NCI-H2196 (cell line): Measurements from ENCODE around the gene FCHSD2.

Source experiments
- DNase-seq: peaks from one replicate; lab custom pipeline; 2025; ENCODE audit not compliant: unreplicated experiment; lab: John Stamatoyannopoulos, UW

Gene FCHSD2

GRCh38 chr11:73142128-73142377, at the start of gene FCHSD2:
Gene FCHSD2, minus strand, starts transcription at chr11:73142318. Its CDS starts 441 bp downstream, at chr11:73141877.
- DNase-seq: no peak

DNA sequence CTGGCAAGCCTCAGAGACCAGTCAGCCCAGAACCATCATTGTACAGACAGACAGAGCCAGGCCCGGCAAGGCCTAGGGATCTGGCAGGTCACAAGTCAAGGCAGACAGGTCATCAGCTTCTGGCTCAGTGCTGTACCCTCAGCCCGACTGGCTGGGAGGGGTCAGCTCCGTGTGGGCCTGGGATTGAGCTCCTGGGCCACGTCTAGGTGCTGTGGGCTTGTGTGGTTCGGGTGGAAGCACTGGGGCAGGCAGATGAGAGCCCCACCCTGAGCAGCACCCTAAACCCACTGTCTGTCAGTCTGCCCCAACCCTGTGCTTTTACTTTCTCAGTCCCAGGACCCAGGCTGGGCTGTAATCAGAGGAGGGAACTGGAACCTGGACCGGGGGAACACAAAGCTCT, 49.0 kb upstream of the FCHSD2 start:
- no peak for DNase-seq

DNA sequence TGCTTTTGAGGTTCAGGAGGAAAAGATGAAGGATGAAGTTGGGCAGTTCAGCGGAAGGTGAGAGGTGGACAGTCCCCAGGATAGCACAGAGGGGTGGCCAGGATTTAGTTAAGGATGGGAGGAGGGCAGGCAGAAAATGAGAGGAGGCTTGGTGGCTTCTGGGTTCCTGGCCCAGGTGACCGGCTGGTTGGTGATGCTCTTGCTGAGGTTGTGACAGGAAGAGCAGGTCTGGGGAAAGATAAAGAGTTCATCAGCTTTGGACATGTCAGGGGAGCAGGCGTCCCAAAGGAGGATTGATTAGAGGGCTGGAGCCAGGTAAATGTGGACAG, 48.4 kb upstream of the FCHSD2 start:
- DNase-seq: no peak

DNA sequence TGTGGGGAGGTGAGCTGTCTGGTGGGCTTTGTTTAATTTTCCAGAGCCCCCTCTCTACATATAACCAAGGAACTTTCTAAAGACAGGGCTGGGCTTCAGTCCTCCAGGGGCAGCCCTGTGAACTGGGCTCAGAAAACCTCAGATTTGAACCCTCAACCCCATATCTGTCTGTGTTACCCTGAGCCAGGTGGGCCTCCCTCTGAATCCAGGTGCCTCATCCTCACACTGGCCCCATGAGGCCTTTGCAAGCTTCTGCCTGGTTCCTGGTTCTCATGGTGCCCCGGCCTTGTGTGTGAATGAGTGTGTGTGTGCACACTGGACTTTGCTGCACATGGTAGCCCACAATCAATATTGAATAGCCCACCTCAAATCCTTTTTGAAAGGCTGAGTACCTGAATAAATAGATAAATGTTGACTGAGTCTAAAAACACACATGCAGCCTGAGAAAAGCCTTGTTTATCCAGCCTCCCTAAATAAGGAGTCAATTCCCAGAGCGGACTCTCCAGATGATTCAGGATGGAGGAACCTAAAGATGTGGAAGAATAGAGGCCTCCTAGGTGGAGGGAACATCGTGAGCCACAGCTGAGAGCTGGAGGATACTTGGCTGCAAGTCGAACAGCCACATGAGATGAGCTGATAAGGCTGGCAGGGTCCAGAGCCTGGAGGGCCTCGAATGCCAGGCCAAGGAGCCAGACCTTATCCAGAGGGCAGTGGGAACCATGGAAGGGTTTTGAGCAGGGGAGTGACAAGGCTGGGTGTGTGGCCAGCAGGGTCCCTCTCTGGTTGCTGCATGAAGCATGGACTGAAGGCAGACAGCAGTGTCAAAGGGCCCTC, 47.8 kb upstream of the FCHSD2 start:
- no peak for DNase-seq

DNA sequence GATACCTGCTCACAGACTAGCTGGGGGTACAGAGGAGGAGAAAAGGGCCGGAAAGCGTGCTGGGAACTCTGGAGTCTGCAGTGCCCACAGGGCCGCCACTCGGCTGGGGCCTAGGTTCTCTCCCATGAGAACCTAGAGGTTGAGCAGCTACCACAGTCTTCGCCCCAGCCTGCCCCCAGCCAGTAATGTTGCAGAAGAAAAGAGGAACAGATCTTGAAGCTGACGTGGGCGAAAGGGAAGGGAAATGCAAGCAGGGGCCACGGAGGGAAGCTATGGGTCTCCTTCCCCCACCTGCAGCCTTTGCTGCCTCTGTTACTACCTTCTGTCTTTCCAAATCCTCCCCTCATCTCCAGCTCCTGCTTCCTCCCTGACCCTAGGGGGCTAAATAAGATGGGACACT, 47.2 kb upstream of the FCHSD2 start:
- no peak for DNase-seq

DNA sequence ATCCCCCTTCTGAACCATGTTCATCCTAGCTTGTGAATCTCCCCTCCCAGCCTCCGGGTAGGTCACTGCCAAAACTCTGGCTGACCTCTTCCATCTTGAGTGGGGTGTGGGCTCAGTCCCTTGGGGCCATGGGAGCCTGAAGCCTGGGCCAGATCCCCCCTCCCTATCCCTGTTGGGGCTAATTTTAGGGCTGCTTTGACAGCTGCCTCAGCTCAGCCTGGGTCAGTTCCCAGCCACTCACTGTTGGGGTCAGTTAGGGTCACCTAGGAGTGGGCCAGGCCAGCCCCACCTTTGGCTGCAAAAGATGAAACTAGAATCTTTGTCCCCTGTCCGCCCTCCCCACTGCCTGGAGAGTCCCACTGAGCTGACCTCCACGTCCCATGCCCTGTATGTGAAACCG, 46.2 kb upstream of the FCHSD2 start:
- no peak for DNase-seq

DNA sequence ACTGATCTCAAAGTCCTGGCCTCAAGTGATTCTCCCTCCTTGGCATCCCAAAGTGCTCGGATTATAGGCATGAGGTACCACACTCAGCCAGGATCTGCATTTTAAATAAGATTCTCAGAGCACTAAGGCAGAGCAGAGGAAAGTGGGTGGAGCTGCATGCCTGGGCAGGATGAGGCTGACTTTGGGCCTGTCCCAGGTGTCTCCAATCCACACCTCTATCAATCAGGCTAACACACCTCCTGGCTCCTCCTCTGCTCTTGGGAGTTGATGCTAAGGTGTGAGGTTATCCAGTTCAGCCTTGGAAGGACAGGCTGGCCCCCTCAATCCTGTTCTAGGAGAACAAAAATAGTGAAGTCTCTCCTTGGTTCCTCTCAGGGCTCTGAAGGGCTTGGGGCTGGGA, 45.7 kb upstream of the FCHSD2 start:
- DNase-seq: no peak

DNA sequence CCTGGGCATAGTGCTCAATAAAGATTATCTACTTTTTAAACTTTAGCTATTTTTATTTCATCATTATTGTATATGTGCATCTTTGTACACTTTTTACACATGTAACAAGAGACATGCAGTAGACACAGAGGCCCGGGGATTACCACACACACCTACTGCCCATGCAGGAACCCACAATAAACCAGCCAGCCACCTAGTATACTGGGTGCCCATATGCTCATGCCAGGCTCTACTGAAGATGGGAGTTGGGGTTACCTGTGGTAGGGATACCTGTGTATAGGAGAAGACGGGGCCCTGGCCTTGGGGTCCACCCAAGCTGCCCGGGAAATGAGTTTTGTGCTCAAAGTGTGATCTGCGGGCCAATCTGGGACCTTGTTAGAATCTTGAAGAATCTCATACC, 44.8 kb upstream of the FCHSD2 start:
- DNase-seq: no peak

DNA sequence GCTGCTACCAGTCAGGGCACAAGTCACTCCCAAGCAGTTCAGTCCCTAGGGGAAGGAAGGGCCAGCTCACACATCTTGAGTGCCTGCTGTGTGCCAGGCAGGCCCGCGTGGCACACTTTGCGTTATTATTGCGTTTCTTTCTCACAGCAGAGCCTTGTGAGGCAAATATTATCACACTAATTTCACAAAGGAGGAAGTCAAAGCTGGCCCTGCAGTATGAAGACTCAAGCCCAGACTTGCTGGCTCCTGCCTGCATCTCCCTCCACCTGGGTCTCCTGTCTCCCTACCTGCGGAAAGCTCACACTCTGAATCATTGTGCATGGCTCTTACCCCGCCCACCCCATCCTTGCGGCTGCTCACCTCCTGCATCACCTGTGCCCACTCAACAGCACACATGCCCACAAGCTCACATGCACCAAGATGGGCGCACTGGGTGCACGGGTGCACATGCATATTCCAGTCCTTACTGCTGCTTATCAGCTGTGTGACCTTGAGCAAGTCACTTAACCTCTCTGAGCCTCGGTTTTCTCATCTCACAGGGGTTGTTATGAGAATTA, 44.3 kb upstream of the FCHSD2 start:
- DNase-seq: no peak

DNA sequence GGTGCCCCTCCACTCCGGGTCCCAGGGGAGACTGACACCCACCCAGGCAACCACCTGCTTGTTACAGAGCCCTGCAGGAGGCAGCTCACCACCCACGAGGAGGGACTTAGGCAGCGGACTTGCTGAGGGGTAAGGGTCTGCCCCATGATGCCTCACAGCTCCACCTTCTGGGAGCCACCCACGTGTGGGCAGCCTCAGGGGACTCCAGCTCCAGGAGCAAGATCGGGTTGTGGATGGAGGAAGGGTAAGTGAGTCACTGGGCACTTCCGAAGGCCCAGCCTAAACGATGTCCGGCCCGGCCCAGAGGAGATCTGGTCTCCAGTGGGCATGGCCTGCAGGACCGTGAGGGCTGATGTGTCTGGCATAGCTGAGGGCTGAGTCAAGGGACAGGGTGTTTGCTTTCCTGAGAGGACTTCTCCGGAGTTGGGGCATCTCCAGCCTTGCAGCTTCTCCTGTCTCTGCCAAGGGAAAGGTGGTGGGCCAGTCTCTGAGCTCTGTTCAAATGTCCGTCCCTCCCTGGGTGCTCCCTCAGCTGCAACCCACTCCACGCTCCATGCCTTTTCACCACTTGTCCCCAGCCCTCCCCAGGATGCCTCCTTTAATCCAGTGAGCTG, 43.7 kb upstream of the FCHSD2 start:
- DNase-seq: no peak

- peak; percentile 68 for DNase-seq
These were observed 43.0 kb upstream of the FCHSD2 start for GRCh38 chr11:73184953-73185671.

GRCh38 chr11:73182824-73183321, 40.8 kb upstream of the FCHSD2 start:
- DNase-seq: no peak

DNA sequence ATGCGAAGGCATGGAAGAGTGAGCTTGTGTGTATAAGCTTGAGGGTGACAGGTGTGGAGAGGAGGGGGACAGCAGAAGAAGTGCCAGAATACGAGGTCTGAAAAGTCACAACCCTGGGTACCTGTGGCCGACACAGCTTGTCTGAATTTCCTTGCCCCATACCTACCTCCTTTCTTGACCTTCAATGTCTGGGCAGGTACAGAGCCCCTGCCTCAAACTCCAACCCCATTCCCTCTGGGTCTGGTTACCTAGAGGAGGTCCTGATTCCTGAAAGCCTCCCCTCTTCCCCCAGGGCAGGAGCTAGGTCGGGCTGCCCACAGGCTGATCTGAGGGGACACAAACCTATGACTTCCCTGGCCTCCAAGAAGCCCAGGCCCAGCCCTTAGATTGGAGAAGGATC, 36.6 kb upstream of the FCHSD2 start:
- DNase-seq: no peak

DNA sequence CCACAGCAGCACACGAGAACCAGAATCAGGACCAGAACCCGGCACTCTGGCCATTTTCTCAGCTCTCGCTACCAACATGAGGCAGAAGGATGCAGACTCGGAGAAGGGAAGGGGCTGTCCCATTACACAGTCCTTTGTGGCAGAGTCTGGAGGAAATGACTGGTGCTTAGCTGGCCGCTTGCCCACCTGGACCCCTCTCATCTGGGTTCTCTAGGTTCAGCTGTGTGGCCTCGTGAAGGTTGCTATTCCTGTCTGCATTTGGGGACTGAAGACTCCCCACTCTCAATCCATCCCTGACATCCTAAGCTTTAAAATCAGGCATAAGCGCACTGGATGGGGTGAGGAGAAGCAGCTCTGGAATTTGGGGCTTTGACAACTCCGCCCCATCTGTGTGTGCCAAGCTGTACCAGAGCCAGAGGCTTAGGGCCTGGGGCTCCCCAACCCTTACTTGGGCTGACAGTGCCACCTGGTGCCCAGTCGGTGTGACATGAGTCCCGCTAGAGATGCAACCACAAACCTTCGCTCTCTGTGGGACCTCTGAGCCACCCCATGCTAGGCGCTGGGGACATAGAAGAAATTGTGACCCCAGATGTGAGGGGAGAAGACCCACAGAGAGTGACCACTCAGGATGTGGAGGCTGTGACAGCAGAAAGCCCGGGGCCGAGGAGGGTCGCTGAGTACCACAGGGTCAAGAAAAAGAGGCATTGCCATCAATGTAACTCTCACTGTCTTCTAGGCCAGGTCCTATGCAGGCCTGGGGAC, 35.8 kb upstream of the FCHSD2 start:
- peak; percentile 68 for DNase-seq

DNA sequence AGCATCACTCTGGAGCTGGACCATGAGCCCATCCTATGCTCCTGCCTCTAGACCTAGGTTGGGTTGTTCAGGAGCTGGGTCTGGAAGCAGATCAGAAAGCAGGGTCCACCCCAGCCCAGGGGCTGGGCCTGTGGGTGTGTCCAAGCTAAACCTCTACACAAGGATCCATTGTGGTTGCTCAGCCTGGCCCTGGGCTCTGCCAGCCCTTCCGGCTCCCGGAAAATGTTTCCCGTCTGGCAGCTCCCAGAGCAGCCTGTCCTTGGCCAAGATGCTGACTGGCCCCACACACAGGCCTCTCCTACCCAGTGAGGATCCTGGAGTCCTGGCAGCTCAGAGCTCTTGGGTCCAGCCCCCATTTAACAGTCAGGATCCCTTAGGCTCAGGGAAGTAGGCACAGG, 35.3 kb upstream of the FCHSD2 start:
- no peak for DNase-seq

- DNase-seq: no peak
These were observed 34.7 kb upstream of the FCHSD2 start for GRCh38 chr11:73176874-73177155.

DNA sequence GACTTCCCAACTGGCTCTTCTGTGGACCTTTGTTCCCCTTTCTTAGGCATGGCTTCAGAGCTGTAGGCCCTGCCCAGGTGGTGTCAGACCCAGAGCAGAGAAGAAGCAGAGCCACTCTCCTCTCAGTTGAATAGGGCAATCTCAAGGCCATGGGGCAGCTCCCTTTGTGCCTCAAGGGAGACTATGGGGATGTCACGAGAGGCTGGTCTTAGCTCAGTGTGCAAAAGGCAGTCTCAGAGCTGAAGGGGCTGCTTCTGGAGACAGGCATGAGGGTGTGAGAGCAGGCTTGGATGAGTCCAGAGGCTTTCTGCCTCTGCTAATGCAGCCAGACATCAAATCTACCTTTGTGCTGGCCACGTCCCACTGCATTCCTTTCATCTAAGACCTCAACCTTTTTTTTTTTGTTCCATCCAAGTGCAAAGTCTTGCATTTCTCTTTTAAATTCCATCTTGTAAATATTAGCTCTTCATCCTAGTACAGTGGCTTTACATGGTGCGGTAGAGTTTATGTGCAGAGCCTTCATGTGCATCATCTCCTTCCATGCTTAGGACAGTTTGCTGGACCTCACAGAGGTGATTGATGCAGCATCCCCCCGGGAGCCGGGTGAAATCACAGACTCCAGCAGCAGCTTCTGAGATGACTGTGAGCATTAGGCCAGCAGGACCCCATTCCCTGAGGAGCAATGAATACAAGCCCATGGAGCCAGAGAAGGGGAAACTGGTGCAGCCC, 34.2 kb upstream of the FCHSD2 start:
- no peak for DNase-seq

- DNase-seq: no peak
These were observed 33.5 kb upstream of the FCHSD2 start for GRCh38 chr11:73175551-73176144.

DNA sequence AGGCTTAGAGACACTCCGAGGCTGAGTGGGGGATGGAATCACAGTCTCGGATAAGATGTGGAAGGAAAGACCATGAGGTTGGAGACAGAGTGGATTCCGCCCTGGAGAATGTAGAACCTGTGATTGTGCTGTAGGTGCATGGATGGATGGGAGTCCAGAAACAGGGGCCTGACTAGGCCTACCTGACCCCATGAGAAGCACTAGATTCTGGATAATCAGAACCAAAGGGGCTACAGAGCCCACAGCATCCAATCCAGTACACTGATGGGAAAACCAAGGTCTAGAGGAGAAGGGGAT, 32.3 kb upstream of the FCHSD2 start:
- no peak for DNase-seq

DNA sequence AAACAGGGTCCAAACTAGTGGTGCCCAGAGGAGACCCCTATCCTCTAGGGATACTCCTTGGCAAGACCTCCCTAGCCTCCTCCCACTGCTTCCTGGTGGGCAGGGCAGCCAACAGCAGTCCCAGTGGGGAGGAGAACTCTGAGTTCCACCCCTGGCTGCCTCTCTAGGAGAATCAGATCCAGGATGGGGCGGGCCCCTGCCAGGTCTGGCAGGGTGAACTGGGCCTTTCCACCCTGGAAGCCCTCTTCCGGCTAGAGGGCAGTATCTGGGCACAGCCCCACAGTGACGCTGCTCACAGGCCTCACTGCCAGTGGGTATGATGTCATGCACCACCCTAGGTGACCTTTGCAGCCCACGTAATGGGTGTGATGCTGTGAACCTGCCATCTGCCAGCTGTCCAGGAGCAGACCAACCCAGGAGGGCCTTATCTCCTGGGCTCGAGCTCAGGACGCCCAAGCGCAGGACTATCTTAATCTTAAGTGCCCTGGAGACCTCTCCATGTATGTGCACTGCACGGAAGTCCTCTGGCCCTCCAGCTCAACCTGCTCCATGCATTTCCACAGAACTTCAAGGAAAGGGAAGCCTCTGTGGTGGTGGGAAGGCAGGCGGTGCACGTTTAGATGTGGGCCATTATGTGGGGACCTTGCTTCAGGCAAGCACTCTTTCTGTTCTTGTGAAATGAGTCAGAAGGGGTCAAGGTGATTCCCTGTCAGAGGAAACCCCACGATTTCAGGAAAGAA, 31.8 kb upstream of the FCHSD2 start:
- DNase-seq: no peak
